Measurements from ENCODE around the gene TRABD2B. TPM values are rescaled to one million over a fixed set of nuclear protein-coding genes. Genes with fewer than 3 reads are reported as not detected.

Gene TRABD2B
- total RNA-seq, 1 experiment from 2014 or later = 0.05 TPM

DNA sequence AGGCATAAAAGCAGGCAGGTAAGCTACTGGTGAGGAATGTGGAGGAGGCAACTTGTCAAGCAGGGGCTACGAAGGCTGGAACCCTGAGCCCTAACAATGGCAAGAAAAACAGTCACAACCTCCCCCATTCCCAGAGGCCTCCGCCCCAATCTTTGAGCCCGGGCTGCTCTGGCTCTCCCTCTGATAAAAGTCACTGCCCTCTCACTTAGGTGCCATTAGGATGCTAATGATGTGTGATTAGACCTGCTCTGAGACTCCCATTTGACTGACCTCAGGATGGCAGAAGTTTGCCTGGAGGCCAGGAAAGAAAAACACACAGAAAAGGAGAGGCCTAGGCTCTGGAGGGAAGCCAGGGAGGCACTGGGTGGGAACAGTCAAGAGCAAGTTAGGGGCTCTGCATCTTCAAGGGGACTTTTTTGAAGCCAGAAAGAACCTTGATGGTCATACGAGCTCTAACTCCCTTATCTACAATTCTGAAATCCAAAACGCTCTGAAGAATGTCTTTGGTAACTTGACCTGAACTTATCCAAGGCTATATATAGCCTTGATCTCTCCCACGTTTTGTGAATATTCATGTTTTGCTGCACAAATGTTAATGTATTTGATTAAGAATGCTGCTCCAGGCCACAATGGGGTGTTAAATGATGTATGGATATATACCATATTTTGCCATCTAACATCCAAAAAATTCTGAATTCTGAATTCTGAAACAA is 98.9 kb downstream of the TRABD2B start (continued):
- TF ChIP-seq, protein P1, sequence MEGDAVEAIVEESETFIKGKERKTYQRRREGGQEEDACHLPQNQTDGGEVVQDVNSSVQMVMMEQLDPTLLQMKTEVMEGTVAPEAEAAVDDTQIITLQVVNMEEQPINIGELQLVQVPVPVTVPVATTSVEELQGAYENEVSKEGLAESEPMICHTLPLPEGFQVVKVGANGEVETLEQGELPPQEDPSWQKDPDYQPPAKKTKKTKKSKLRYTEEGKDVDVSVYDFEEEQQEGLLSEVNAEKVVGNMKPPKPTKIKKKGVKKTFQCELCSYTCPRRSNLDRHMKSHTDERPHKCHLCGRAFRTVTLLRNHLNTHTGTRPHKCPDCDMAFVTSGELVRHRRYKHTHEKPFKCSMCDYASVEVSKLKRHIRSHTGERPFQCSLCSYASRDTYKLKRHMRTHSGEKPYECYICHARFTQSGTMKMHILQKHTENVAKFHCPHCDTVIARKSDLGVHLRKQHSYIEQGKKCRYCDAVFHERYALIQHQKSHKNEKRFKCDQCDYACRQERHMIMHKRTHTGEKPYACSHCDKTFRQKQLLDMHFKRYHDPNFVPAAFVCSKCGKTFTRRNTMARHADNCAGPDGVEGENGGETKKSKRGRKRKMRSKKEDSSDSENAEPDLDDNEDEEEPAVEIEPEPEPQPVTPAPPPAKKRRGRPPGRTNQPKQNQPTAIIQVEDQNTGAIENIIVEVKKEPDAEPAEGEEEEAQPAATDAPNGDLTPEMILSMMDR (IDR thresholded peaks at IDR 0.05 in 2 of 3, conservative IDR thresholded peaks at IDR 0.05 in 1 of 3; ENCODE audit: borderline replicate concordance in 1 of 3, insufficient read depth in 1 of 3, low read depth in 2 of 3, low read length in 2 of 3) = no peak
- TF ChIP-seq CEBPB (IDR thresholded peaks at IDR 0.05; ENCODE audit: low read depth) = no peak
- TF ChIP-seq, protein P2, sequence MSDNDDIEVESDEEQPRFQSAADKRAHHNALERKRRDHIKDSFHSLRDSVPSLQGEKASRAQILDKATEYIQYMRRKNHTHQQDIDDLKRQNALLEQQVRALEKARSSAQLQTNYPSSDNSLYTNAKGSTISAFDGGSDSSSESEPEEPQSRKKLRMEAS (IDR thresholded peaks at IDR 0.05) = no peak

DNA sequence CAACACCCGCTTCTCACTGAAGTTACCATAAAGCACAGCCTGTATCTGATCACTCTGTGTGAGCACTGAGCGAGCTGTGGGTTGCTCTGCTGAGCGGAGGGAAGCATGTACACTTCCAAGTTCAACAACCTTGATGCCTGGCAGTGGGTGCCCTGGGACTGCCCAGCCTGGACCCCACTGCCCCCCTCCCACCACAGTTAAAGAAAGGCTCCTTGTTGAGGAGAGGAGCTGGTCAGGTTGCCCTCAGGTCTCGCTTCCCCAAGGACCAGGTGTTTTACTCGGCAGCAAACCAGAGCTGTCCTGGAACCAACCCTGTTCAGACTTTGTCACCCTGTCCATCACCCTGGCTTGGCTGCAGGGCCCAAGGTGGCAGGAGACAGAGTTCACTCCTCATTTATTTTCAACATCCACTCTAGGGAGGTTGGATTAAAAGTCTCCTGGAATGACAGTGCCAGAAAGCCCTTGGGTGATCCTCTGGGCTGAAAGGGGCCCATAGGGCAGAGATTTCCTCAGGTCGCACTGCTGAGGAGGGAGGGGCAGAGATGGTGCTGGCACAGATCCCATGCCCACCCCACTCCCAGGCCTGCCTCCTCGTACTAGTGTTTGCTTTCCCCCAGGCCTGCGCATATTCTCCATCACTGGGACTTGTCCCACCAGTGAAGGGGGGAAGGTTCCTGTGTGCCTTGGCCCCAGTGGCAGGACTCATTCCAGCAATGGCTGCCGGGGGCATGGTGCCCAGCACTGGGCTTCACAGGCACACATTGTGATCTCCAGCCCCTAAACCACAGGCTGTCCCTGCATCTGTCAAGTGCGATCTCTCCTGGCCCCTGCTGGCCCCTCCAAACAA is 101.7 kb downstream of the TRABD2B start:
- Histone ChIP-seq H4K20me1 (ENCODE audit: insufficient read depth) (no peaks in the 10 kb centered on the region), H3K4me2 (ENCODE audit: low read length) (peak overlapping the region; percentile 48), H3K27me3 (ENCODE audit: insufficient read depth, low read length) (no peaks in the 10 kb centered on the region), H3K79me2 (ENCODE audit: insufficient read depth, low read length) (no peaks in the 10 kb centered on the region), H3K36me3 (ENCODE audit: control insufficient read depth in 1 of 2, insufficient read depth in 2 of 2, low read length in 2 of 2) (no peaks in the 10 kb centered on the region), H3K4me1 (ENCODE audit: control insufficient read depth in 1 of 2, insufficient read depth in 2 of 2, low read length in 2 of 2) (peaks cover 5 to 11% of the 10 kb centered on the region in 2 experiments; a peak in 2 of 4 replicates), H3K9me2 (ENCODE audit: insufficient read depth) (no peaks in the 10 kb centered on the region), H3K9me3 (ENCODE audit: control insufficient read depth in 1 of 2, insufficient read depth in 1 of 2, low read depth in 1 of 2, low read length in 2 of 2) (no peaks in the 10 kb centered on the region), H3K9ac (ENCODE audit: low read length) (no peak overlapping the region), H3K27ac (ENCODE audit: low read depth, low read length) (no peak overlapping the region), H2AFZ (ENCODE audit: low read depth, low read length, poor library complexity, severe bottlenecking) (no peak overlapping the region), H3K4me3 (replicated peaks in 1 of 2; ENCODE audit: low read depth in 1 of 2, low read length in 2 of 2) (no peak overlapping the region)
- ATAC-seq = no peak
- POLR2A ChIA-PET = no interaction called here
- RAD21 ChIA-PET (ENCODE audit: low non-redundant PET in 1 of 2, low total read pairs in 2 of 2, uncharacterized antibody in 2 of 2, unreplicated experiment in 2 of 2) = no interaction called here
- BruUV-seq (replicated peaks) = no TSS peak
- intact Hi-C loops (cut with micrococcal nuclease) = no loop called here
- DNase-seq (ENCODE audit: low read depth, low spot score) = no peak
- TF ChIP-seq POLR2AphosphoS5 (IDR thresholded peaks at IDR 0.05; ENCODE audit: low read depth, low read length) (no peak), ELF1 (IDR thresholded peaks at IDR 0.05; ENCODE audit: borderline replicate concordance, low read depth) (no peak), SRF (IDR thresholded peaks at IDR 0.05; ENCODE audit: low read depth) (no peak), CBX3 (IDR thresholded peaks at IDR 0.05; ENCODE audit: low read depth) (no peak), SP1 (IDR thresholded peaks at IDR 0.05; ENCODE audit: low read depth) (no peak), POLR2A (IDR thresholded peaks at IDR 0.05; ENCODE audit: borderline replicate concordance, extremely low read depth, insufficient read depth, insufficient read length) (no peak), SIN3A (IDR thresholded peaks at IDR 0.05; ENCODE audit: low read depth) (no peak), YY1 (IDR thresholded peaks at IDR 0.05; ENCODE audit: extremely low read depth, insufficient replicate concordance, low read depth, low read length) (no peak)
- TF ChIP-seq, protein P3, sequence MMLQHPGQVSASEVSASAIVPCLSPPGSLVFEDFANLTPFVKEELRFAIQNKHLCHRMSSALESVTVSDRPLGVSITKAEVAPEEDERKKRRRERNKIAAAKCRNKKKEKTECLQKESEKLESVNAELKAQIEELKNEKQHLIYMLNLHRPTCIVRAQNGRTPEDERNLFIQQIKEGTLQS (IDR thresholded peaks at IDR 0.05) = no peak
- CTCF ChIA-PET = no interaction called here

All from HCT116 (cell line).